ENCODE measurements around the gene MRPL52.
A peak's percentile ranks its signal among the peaks of the same experiment; 100 is the strongest.
"Not testable (repeated sequence)": the region's sequence is repeated elsewhere in the genome, so short reads cannot be mapped to it uniquely, and the experiment has no call there.

MRPL52 gene

DNA sequence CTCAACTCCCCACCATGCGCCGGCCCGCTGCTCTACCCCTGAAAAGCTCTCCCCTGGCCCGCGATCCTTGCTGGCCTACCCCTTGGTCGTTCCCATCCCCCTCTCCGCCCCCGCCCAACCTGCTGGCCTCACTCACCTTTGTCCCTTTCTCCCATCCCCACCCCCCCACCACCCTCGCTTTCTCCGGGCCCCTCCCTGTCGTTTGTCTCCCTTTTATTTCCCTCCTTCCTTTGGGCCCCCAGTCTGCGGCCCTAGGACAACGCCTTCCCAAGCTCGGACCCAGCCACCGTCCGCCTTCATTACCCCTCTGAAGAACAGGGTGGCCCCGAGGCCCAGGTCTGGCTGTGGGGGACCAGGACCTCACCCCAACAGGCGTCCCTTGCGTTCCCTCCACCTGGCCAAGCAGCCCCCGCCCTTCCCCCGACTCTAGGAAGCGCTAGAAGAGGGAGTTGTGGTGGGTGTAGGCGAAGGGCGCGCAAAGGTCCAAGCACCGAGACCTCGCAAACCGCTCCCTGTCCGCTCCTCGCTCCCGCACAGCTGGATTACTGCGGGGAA, 7.6 kb upstream of the MRPL52 start:
- Histone ChIP-seq H3K4me3 (ENCODE audit: insufficient read depth, low read depth, low read length, poor library complexity, severe bottlenecking) (no peak overlapping the region), H3K27ac (ENCODE audit: insufficient read depth, low read length, poor library complexity, severe bottlenecking) (no peak overlapping the region), H3K27me3 (replicated peaks; ENCODE audit: control insufficient read depth, insufficient read depth, low read length, poor library complexity, severe bottlenecking) (no peaks in the 10 kb centered on the region), H3K4me1 (ENCODE audit: control insufficient read depth, insufficient read depth, low read length, poor library complexity, severe bottlenecking) (peaks cover 5% of the 10 kb centered on the region), H3K9me3 (ENCODE audit: control insufficient read depth, low read length) (no peaks in the 10 kb centered on the region), H3K36me3 (ENCODE audit: control insufficient read depth, insufficient read depth, low read length) (no peaks in the 10 kb centered on the region)
- no peak for DNase-seq

DNA sequence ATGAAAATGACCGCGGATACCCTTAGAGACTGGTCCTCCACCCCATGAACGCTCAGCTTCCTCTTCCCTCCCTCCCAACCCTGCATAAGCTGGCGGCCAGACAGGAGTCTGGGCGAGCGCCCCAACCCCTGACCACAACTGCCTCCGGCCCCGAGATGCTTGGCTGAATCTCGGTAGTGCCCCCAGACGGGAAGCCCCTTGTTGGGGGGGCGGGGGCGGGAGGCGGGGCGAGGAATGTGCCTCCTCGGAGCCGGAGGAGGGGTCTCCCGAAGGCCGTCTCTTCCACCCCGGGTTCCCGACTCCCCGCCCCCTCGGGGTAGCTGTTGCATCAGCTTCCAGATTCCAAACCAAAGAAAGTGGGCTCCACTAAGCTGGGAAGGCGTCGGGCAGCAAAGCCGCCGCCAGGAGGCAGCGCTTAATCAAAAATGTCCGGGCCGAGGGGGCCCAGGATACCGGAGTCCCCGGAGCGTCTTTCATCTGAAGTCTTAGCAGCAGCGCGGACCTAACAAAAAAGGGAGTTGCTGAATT, 7.1 kb upstream of the MRPL52 start:
- Histone ChIP-seq H3K4me1 (ENCODE audit: control insufficient read depth, insufficient read depth, low read length, poor library complexity, severe bottlenecking) (peaks cover 5% of the 10 kb centered on the region), H3K9me3 (ENCODE audit: control insufficient read depth, low read length) (no peaks in the 10 kb centered on the region), H3K4me3 (ENCODE audit: insufficient read depth, low read depth, low read length, poor library complexity, severe bottlenecking) (peak overlapping the region; percentile 35), H3K36me3 (ENCODE audit: control insufficient read depth, insufficient read depth, low read length) (no peaks in the 10 kb centered on the region), H3K27ac (ENCODE audit: insufficient read depth, low read length, poor library complexity, severe bottlenecking) (no peak overlapping the region), H3K27me3 (replicated peaks; ENCODE audit: control insufficient read depth, insufficient read depth, low read length, poor library complexity, severe bottlenecking) (no peaks in the 10 kb centered on the region)
- peak; percentile 44 to 46 (median 46) for DNase-seq

DNA sequence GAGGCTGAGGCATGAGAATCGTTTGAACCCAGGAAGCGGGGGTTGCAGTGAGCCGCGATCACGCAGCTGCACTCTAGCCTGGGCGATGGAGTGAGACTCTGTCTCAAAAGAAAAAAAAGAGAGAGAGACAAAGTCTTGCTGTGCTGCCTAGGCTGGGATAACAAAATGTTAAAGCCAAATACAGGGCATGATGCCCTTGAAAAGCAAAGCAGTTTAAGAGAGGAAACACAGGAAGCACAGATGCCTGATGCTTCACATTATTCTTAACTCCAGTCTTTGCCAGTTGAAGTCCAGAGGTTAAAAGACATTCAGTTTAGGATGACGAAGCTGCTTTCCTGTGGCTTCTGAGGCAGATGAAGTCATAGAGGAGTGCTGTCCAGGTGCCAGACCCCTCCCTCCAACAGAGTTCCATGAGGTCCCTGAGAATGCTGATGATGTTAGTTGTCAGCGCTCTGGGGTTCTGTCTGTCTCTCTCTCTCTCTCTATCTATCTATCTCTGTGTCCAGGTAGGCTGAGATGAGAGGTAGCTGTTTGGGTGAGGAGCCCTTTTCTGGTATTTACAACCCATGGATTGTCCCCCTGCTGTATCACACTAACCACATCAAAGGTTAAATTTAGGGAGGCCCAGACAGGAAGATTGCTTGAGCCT, 4.9 kb upstream of the MRPL52 start:
- no peaks in the 10 kb centered on the region for H3K27me3 ChIP-seq (replicated peaks; ENCODE audit: control insufficient read depth, insufficient read depth, low read length, poor library complexity, severe bottlenecking)
- no peaks in the 10 kb centered on the region for H3K9me3 ChIP-seq (ENCODE audit: control insufficient read depth, low read length)
- peaks cover 9% of the 10 kb centered on the region for H3K4me1 ChIP-seq (ENCODE audit: control insufficient read depth, insufficient read depth, low read length, poor library complexity, severe bottlenecking)
- H3K27ac ChIP-seq (ENCODE audit: insufficient read depth, low read length, poor library complexity, severe bottlenecking), result no peak overlapping the region
- H3K36me3 ChIP-seq (ENCODE audit: control insufficient read depth, insufficient read depth, low read length), result no peaks in the 10 kb centered on the region
- no peak for DNase-seq
- no peak overlapping the region for H3K4me3 ChIP-seq (ENCODE audit: insufficient read depth, low read depth, low read length, poor library complexity, severe bottlenecking)

DNA sequence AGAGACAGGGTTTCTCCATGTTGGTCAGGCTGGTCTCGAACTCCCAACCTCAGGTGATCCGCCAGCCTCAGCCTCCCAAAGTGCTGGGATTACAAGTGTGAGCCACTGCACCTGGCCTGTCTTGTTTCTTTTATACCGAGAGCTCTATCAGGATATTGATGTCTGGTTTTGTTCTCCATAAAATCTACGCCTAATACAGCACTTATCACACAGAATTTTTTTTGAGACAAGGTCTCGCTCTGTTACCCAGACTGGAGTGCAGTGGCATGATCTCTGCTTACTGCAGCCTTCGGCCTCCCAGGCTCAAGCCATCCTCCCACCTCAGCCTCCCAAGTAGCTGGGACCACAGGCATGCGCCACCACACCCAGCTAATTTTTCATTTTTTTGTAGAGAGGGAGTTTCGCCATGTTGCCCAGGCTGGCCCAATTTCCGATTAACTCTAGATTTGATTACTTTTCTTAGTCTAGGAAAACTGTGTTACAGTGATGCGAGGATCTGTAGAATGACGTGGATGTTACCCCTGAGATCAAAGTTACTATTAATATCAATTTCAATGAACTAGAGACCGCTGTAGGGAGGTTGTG, 519 bp upstream of the MRPL52 start:
- H3K27ac ChIP-seq (ENCODE audit: insufficient read depth, low read length, poor library complexity, severe bottlenecking), result peak overlapping the region; percentile 89
- peaks cover 13% of the 10 kb centered on the region for H3K4me1 ChIP-seq (ENCODE audit: control insufficient read depth, insufficient read depth, low read length, poor library complexity, severe bottlenecking)
- H3K4me3 ChIP-seq (ENCODE audit: insufficient read depth, low read depth, low read length, poor library complexity, severe bottlenecking), result peak overlapping the region; percentile 95
- H3K27me3 ChIP-seq (replicated peaks; ENCODE audit: control insufficient read depth, insufficient read depth, low read length, poor library complexity, severe bottlenecking); H3K36me3 ChIP-seq (ENCODE audit: control insufficient read depth, insufficient read depth, low read length); H3K9me3 ChIP-seq (ENCODE audit: control insufficient read depth, low read length); DNase-seq: not testable (repeated sequence)

DNA sequence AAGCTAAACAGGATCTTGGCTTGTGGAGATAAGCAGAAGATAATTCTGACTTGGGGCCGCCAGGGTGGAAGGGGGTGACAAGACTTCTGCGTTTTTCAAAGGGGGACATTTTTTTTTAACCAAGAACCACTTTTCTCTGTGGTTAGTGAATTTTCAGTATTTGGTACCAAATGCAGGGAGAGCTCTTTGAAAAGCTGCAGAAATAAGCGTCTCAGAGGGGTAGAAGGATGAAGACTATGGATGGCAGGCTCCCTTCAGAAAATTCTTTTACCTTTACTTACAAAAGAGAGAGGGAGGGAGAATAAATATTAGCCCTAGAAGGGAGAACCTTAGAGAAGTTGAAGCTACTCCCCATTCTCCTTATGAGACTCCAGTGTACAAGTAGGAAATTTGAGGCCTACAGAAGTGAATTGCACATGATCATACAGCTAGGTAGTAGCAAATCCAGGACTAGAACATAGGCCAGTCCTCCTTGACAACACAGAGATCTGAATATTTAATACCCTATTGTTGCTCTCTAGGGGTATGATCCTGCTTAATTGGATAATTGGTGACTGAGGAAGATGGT, 840 bp downstream of the MRPL52 start:
- Histone ChIP-seq H3K27ac (ENCODE audit: insufficient read depth, low read length, poor library complexity, severe bottlenecking) (peak overlapping the region; percentile 89), H3K4me3 (ENCODE audit: insufficient read depth, low read depth, low read length, poor library complexity, severe bottlenecking) (peak overlapping the region; percentile 95), H3K9me3 (ENCODE audit: control insufficient read depth, low read length) (no peaks in the 10 kb centered on the region), H3K4me1 (ENCODE audit: control insufficient read depth, insufficient read depth, low read length, poor library complexity, severe bottlenecking) (peaks cover 13% of the 10 kb centered on the region), H3K27me3 (replicated peaks; ENCODE audit: control insufficient read depth, insufficient read depth, low read length, poor library complexity, severe bottlenecking) (no peaks in the 10 kb centered on the region), H3K36me3 (ENCODE audit: control insufficient read depth, insufficient read depth, low read length) (peaks cover 17% of the 10 kb centered on the region)
- no peak for DNase-seq

DNA sequence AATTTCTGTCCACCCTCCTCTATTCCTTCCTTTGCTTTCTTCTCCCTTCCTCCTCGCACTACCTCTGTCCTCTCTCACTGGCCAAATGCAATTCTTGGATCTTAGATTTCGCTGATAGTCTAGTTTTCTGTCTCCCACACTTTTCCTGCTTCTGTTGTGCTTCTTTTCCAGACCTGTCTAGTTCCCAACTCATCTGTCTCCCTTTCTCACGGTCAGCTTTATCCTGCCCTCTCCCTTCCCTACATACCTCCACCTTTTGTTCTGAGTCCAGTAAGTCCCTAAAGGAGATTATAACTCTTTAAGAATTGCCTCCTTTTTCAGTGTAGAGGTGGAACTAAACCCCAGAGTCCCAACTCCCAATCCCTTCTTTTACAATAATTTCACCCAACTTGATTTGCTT, 5.8 kb downstream of the MRPL52 start:
- peaks cover 18% of the 10 kb centered on the region for H3K36me3 ChIP-seq (ENCODE audit: control insufficient read depth, insufficient read depth, low read length)
- no peak overlapping the region for H3K4me3 ChIP-seq (ENCODE audit: insufficient read depth, low read depth, low read length, poor library complexity, severe bottlenecking)
- peaks cover 19% of the 10 kb centered on the region for H3K27me3 ChIP-seq (replicated peaks; ENCODE audit: control insufficient read depth, insufficient read depth, low read length, poor library complexity, severe bottlenecking)
- H3K9me3 ChIP-seq (ENCODE audit: control insufficient read depth, low read length), result no peaks in the 10 kb centered on the region
- H3K4me1 ChIP-seq (ENCODE audit: control insufficient read depth, insufficient read depth, low read length, poor library complexity, severe bottlenecking), result peaks cover 10% of the 10 kb centered on the region
- no peak for DNase-seq
- H3K27ac ChIP-seq (ENCODE audit: insufficient read depth, low read length, poor library complexity, severe bottlenecking), result no peak overlapping the region

DNA sequence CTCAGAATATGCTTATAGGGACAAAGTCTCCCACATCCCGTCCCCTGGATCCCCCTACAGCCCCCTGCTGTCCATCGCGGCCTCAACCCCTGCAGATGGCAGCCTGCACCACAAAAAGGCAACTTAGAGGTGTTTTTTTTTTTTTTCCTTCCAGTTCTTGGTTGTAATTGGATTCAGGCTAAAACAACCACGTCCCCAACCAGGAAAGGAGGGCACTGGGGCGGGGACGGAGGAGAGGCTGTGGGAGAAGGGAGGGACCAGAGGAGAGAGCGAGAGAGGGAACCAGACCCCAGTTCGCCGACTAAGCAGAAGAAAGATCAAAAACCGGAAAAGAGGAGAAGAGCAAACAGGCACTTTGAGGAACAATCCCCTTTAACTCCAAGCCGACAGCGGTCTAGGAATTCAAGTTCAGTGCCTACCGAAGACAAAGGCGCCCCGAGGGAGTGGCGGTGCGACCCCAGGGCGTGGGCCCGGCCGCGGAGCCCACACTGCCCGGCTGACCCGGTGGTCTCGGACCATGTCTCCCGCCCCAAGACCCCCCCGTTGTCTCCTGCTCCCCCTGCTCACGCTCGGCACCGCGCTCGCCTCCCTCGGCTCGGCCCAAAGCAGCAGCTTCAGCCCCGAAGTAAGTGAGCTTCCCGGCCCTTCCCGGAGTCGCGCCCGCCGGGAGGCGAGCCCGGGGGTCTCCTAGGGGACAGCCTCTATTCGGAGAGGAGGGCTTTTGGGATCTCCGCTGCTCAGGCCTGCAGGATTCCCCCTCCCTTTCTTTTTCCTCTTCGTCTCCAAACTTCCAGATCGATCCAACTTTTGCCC, 6.8 kb downstream of the MRPL52 start, which contains the start of gene MMP14:
TSS of gene MMP14 (plus strand) at position 285 of the 813 bp plus-strand sequence. CDS start at position 518, 233 bp downstream.
- peak within 1 kb of the TSS; percentile 42 for H3K4me3 ChIP-seq (ENCODE audit: insufficient read depth, low read depth, low read length, poor library complexity, severe bottlenecking)
- peaks cover 19% of the 10 kb centered on the region for H3K27me3 ChIP-seq (replicated peaks; ENCODE audit: control insufficient read depth, insufficient read depth, low read length, poor library complexity, severe bottlenecking)
- H3K4me1 ChIP-seq (ENCODE audit: control insufficient read depth, insufficient read depth, low read length, poor library complexity, severe bottlenecking), result peaks cover 6% of the 10 kb centered on the region
- H3K9me3 ChIP-seq (ENCODE audit: control insufficient read depth, low read length), result no peaks in the 10 kb centered on the region
- DNase-seq, result no peak
- no peak within 1 kb of the TSS for H3K27ac ChIP-seq (ENCODE audit: insufficient read depth, low read length, poor library complexity, severe bottlenecking)
- H3K36me3 ChIP-seq (ENCODE audit: control insufficient read depth, insufficient read depth, low read length), result peaks cover 16% of the 10 kb centered on the region

DNA sequence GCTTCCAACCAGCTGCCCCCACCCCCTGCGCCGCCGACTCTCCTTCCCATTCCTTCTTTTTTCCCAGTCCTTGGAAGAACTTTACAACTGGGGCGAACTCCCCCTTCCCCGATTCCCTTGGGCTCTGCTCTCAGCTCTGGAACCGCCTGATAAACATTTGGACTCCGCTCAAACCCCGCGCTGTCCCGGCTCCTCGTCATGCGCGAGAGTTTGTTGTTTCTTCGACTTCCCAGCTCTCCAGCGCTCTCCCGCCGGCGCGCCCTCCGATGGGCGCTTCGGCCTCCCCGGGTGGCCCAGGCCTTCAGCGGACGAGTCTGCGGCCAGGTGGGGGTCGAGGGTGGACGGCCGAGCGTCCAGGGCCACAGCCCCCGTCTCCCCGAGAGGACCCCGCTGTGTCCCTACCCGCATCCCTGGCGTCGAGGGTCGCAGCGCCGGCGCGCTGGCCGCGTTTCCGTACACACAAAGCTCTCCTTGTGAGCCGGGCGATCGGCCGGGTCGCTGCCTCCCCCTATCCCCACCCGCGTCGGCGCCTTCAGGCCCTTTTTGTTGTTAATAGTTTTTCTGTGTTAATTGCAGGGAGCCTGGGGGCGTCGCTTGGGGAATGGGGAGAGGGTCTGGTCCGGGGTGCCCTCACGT, 7.5 kb downstream of the MRPL52 start:
- Histone ChIP-seq H3K9me3 (ENCODE audit: control insufficient read depth, low read length) (no peaks in the 10 kb centered on the region), H3K36me3 (ENCODE audit: control insufficient read depth, insufficient read depth, low read length) (peaks cover 14% of the 10 kb centered on the region), H3K4me1 (ENCODE audit: control insufficient read depth, insufficient read depth, low read length, poor library complexity, severe bottlenecking) (peaks cover 6% of the 10 kb centered on the region), H3K4me3 (ENCODE audit: insufficient read depth, low read depth, low read length, poor library complexity, severe bottlenecking) (peak overlapping the region; percentile 42), H3K27ac (ENCODE audit: insufficient read depth, low read length, poor library complexity, severe bottlenecking) (no peak overlapping the region), H3K27me3 (replicated peaks; ENCODE audit: control insufficient read depth, insufficient read depth, low read length, poor library complexity, severe bottlenecking) (peaks cover 19% of the 10 kb centered on the region)
- no peak for DNase-seq

DNA sequence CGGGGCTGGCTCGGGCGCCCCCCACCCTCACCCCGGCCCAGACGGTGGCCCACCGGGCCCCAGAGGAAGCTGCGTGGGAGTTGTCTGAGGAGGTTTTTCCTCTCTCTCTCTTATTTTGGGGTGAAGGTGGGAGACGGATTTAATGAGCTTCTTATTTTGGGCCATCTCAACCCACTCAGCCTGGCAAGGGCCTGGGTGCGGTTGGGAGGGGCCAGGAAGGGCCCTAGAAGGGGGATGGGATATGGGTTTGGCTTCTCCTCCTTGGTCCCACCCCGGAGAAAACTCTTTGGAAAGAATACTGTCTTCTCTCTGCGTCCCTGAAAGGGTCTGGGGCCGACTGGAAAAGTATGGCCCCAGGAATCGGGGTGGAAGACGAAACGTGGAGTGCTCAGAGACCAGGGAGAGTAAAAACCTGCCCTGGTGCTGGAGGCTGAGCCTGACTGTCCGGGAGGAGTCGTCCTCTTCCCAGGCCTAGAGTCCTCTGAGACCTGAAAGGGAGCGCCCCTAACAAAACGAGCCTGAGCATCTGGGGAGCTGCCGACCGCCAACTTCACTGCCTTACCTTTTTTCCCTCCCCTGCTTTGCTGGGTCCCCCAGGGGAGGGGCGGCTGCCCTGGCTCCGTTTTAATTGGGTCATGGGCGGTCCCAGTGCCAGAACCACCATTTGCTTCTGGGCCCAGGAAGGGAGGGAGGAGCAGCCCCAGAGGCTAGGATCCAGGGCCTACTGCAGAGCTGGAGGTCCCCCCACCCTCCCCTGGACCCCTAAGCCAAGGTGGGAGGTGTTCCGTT, 8.3 kb downstream of the MRPL52 start:
- H3K27ac ChIP-seq (ENCODE audit: insufficient read depth, low read length, poor library complexity, severe bottlenecking), result no peak overlapping the region
- no peak for DNase-seq
- H3K4me3 ChIP-seq (ENCODE audit: insufficient read depth, low read depth, low read length, poor library complexity, severe bottlenecking), result no peak overlapping the region
- no peaks in the 10 kb centered on the region for H3K9me3 ChIP-seq (ENCODE audit: control insufficient read depth, low read length)
- H3K36me3 ChIP-seq (ENCODE audit: control insufficient read depth, insufficient read depth, low read length), result peaks cover 14% of the 10 kb centered on the region
- peaks cover 19% of the 10 kb centered on the region for H3K27me3 ChIP-seq (replicated peaks; ENCODE audit: control insufficient read depth, insufficient read depth, low read length, poor library complexity, severe bottlenecking)
- peaks cover 6% of the 10 kb centered on the region for H3K4me1 ChIP-seq (ENCODE audit: control insufficient read depth, insufficient read depth, low read length, poor library complexity, severe bottlenecking)
